Psoas muscle (tissue), 8 donors: ENCODE data around the gene CACNA2D4. TPM values are rescaled to one million over a fixed set of nuclear protein-coding genes. Genes with fewer than 3 reads are reported as not detected.
A peak's percentile ranks its signal among the peaks of the same experiment; 100 is the strongest.

ENCODE experiments used
- ATAC-seq, 4 donors: fragments of 200-7000 bp; cut with Tn5 transposase; one replicate each; pipeline ENCODE4 v1.9.1; 2020; ENCODE audit warnings: moderate library complexity in 3 of 4, mild to moderate bottlenecking in 2 of 4
- DNase-seq, 2 donors: peaks; one replicate each; pipeline ENCODE4 v3.0.0-alpha.2; 2020
- H3K27ac ChIP-seq: fragments of 200-600 bp; one replicate; pipeline ENCODE4 v1.8.0; 2022
- H3K27me3 ChIP-seq, 3 donors: fragments of 200-600 bp in 1 of 3; one replicate each; pipeline versions ENCODE4 v1.6.1 to v1.8.0; 2013 to 2022; ENCODE audit warnings: low read length in 2 of 3, mild to moderate bottlenecking in 2 of 3, moderate library complexity in 1 of 3; ENCODE audit not compliant: insufficient read depth in 3 of 3
- H3K36me3 ChIP-seq, 2 donors: fragments of 200-600 bp in 1 of 2; one replicate each; pipeline versions ENCODE4 v1.6.1 to v1.8.0; 2013 to 2022; ENCODE audit warnings: low read depth in 1 of 2, mild to moderate bottlenecking in 1 of 2, moderate library complexity in 1 of 2; ENCODE audit not compliant: insufficient read depth in 1 of 2
- H3K4me1 ChIP-seq: fragments of 200-600 bp; one replicate; pipeline ENCODE4 v1.8.0; 2022
- H3K4me3 ChIP-seq: fragments of 200-600 bp; one replicate; pipeline ENCODE4 v1.8.0; 2022; ENCODE audit warnings: mild to moderate bottlenecking
- H3K9me3 ChIP-seq: fragments of 200-600 bp; one replicate; pipeline ENCODE4 v1.8.0; 2022
- WGBS, 3 donors: extraction: QIAGEN DNeasy Blood & Tissue Kit; methylation state at CpG; one replicate each; pipeline versions ENCODE4 v1.1.6 to v1.1.7; 2013; 5-methylcytosine and 5-hydroxymethylcytosine counted together
- intact Hi-C, 2 donors: fragments of 100-400 bp; cut with DNase I; formaldehyde crosslinking; loops; one replicate each; pipeline versions ENCODE4 v1.11.0 to v1.14.2; 2022
- polyA plus RNA-seq, 3 donors: library from polyadenylated mRNA; stranded (reverse); fragments of 200-250 nt; gene quantifications; one replicate each; pipeline ENCODE4 v1.2.3, GENCODE V29; 2013
- total RNA-seq, 4 donors: library from RNA; stranded (reverse); fragmentation: NEBNext Ultra II Directional in 2 of 4; extraction: Animal tissue kit (Norgen Biotek cat#: 25700) in 2 of 4; gene quantifications; one replicate each; pipeline versions ENCODE4 v1.2.1 to v1.2.4, GENCODE V29; 2021 to 2023
- TF ChIP-seq, protein P1 (sequence below): fragments of 200-600 bp; IDR thresholded peaks from one replicate; pipeline ENCODE4 v1.8.0; 2022; ENCODE audit warnings: antibody characterized with exemption
- donor health status: healthy with polysubstance abuse.
- donor health status: DM: no; HTN: no; CAD: no; lungs with moderate emphysema.
- donor health status: Bipolar disorder and iron deficiency.
- donor health status: healthy.
- donor health status: DM: yes; HTN: yes; CAD: no.
- donor health status: DM: no; HTN: no; CAD: no.
- donor health status: DM: no; HTN: no; CAD: no.
- donor health status: DM: yes; HTN: yes; CAD: no.

Gene CACNA2D4
- total and polyA plus RNA-seq, 7 donors: 0.74 to 1.8 (median 0.93) TPM

DNA sequence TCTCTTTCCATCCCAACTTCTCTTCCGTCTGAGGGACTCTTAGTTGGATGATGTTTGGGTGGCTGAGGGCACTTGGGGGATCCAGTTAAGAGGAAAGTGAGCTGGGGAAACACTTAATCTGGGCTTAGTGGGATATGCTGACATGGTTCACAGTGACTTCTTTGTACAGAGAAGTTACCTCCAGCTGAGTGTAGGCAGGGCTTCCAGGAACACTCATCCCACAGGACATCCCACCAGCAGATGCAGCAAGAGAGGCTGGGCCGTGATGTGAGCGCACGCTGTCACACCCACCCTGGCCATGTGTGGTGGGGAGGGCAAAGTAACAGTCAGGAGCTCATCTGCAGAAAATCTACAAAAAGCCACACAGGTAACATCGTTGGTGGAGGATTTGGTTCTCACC lies 832 bp upstream of the CACNA2D4 start:
- no peak for DNase-seq
- no peaks in the 10 kb centered on the region for H3K27me3 ChIP-seq
- no peak overlapping the region for H3K27ac ChIP-seq
- H3K4me3 ChIP-seq: no peak overlapping the region
- TF ChIP-seq, protein P1, sequence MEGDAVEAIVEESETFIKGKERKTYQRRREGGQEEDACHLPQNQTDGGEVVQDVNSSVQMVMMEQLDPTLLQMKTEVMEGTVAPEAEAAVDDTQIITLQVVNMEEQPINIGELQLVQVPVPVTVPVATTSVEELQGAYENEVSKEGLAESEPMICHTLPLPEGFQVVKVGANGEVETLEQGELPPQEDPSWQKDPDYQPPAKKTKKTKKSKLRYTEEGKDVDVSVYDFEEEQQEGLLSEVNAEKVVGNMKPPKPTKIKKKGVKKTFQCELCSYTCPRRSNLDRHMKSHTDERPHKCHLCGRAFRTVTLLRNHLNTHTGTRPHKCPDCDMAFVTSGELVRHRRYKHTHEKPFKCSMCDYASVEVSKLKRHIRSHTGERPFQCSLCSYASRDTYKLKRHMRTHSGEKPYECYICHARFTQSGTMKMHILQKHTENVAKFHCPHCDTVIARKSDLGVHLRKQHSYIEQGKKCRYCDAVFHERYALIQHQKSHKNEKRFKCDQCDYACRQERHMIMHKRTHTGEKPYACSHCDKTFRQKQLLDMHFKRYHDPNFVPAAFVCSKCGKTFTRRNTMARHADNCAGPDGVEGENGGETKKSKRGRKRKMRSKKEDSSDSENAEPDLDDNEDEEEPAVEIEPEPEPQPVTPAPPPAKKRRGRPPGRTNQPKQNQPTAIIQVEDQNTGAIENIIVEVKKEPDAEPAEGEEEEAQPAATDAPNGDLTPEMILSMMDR: no peak
- H3K36me3 ChIP-seq: no peaks in the 10 kb centered on the region
- ATAC-seq: no peak
- 80 to 90% (median 81%) methylated on average over 5 of the region's 5 CpGs for WGBS, 3 donors
- H3K4me1 ChIP-seq: peaks cover 12% of the 10 kb centered on the region
- no peaks in the 10 kb centered on the region for H3K9me3 ChIP-seq
- intact Hi-C loops: no loop called here

DNA sequence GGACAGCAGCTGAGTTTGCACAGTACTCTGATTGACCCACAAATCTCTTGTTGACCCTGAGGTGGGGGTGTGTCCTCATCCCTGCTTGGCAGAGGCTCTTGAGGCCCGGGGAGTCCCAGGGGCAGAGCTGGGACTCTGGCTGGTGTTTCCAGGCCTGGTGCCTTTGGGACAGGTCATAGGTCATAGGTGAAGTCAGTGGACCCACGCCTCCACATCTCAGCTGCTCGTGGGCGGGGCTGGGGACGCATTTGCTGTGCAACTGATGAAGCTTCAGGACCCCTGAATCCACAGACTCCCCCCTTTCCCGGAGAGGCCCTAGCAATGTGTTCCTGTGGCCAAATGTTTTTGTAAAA lies 408 bp upstream of the CACNA2D4 start:
- DNase-seq: no peak
- H3K4me3 ChIP-seq: peak overlapping the region; percentile 39
- H3K4me1 ChIP-seq: peaks cover 12% of the 10 kb centered on the region
- peak in 1 of 4 donors; percentile 13 for ATAC-seq
- TF ChIP-seq, protein P1: no peak
- intact Hi-C loops: no loop called here
- no peak overlapping the region for H3K27ac ChIP-seq
- H3K36me3 ChIP-seq: no peaks in the 10 kb centered on the region
- H3K27me3 ChIP-seq: no peaks in the 10 kb centered on the region
- no peaks in the 10 kb centered on the region for H3K9me3 ChIP-seq
- 70 to 71% (median 71%) methylated on average over 6 of the region's 6 CpGs for WGBS, 3 donors

- no peaks in the 10 kb centered on the region for H3K9me3 ChIP-seq
- DNase-seq (no peak), ATAC-seq (peak in 3 of 4 donors; percentile 18 to 39 (median 36))
- H3K27ac ChIP-seq: no peak overlapping the region
- peaks cover 16% of the 10 kb centered on the region for H3K4me1 ChIP-seq
- H3K36me3 ChIP-seq: no peaks in the 10 kb centered on the region
- peak overlapping the region; percentile 39 for H3K4me3 ChIP-seq
- 60 to 70% (median 62%) methylated on average over 22 of the region's 22 CpGs for WGBS, 3 donors
- intact Hi-C loops: no loop called here
- no peaks in the 10 kb centered on the region for H3K27me3 ChIP-seq
- TF ChIP-seq, protein P1: no peak
Observed at GRCh38 chr12:1917172-1918070, 1.0 kb downstream of the CACNA2D4 start.

DNA sequence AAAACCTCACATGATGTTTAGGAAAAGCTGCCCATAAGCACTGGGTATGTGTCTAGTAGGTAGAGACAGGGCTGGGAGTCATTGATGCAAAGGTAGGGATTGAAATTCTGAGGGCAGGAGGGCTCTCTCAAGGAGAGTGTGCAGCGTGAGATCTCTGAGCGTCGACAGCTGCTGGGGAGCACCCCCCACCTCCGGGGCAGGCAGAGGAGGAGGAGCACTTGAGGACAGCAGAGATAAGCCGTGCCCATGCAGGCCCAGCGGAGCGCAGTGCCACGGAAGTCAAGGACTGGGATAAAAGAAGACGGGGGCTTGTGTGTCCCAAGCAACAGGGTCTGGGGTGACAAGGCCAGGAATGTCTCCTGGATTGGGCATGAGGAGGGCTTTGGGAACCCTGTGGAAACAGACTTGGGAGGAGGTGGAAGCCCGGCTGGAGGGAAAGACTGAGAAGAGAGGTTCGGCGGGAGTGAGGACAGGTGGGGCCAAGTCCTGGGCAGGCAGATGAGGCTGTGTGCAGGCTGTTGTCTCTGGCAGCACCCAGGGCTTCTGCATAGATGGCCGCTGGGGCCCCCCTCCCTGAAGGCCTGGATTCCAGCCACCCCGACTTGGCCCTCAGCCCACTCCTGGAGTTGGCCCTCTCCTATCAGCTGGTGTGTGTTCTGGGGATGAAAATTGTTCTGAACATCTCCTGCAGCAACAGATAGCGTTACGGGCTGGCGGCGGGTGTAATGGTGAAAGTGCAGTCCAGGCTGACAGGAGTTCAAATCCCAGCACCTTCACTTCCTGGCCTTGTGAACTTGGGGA lies 1.9 kb downstream of the CACNA2D4 start:
- Histone ChIP-seq H3K36me3 (no peaks in the 10 kb centered on the region), H3K27me3 (no peaks in the 10 kb centered on the region), H3K4me1 (peaks cover 21% of the 10 kb centered on the region), H3K27ac (no peak overlapping the region), H3K9me3 (no peaks in the 10 kb centered on the region), H3K4me3 (no peak overlapping the region)
- DNase-seq: peak in 1 of 2 donors; percentile 61
- ATAC-seq: peak in 2 of 4 donors; percentile 8 to 31
- TF ChIP-seq, protein P1: no peak
- intact Hi-C loops: no loop called here
- 29 to 41% (median 36%) methylated on average over 15 to 18 of the region's 18 CpGs for WGBS, 3 donors
